Activated CD8-positive, alpha-beta memory T cell treated with anti-CD3 and anti-CD28 coated beads, Interleukin-2, amount 50 U/mL, for 48 hours (primary cell): ENCODE measurements around the gene PLXNA2.

Experiments used
- DNase-seq: peaks from one replicate; pipeline ENCODE4 v3.0.0-alpha.2; 2020

The PLXNA2 gene

GRCh38 chr1:207987164-207987563 is 257.0 kb downstream of the PLXNA2 start:
- no peak for DNase-seq

DNA sequence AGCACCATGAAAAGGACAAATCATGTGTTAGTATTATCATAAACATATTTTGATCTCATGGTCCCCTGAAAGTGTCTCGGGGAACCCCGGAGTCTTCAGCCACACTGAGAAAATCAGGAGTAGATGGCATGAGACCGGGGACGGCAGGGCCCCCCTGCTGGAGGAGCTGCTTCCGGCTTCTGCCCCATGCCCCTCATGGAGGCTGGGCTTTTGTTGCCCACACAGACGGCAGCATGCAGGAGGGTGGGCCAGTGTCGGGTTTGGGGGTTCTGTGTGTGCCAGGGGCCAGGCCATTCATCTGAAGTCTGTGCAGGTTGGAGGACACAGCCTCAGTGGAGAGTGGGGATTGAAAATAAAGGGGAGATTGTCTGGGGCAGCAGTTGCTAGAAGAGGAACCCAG is 258.2 kb downstream of the PLXNA2 start:
- DNase-seq, result no peak

GRCh38 chr1:207984831-207985572 is 259.2 kb downstream of the PLXNA2 start:
- DNase-seq, result no peak

DNA sequence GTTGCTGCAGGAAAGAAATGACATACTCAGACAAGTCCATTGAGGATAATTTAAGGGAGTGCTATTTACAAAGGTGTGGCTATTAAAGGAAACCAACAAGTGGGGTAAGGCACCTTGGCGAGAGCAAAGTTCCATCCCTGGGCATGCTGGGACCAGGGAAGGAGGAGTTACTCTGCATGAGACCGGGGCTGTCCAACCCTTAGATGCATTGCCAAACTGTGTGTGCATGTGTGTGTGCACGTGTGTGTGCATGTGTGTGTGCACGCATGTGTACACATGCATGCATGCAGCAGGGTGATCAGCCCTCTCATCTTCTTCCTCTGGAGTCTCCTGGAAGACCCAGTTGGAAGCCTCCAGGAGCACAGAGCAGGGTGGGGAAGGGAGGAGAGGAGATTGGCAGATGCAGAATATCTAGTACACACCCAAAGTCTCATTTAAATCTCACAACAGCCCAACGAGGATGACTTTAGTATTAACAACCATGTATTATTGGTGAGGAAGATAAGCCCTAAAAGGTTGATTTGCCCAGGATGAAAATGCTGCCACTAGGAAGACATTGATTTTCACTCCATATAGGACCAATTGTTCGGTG is 261.0 kb downstream of the PLXNA2 start:
- DNase-seq, result no peak

DNA sequence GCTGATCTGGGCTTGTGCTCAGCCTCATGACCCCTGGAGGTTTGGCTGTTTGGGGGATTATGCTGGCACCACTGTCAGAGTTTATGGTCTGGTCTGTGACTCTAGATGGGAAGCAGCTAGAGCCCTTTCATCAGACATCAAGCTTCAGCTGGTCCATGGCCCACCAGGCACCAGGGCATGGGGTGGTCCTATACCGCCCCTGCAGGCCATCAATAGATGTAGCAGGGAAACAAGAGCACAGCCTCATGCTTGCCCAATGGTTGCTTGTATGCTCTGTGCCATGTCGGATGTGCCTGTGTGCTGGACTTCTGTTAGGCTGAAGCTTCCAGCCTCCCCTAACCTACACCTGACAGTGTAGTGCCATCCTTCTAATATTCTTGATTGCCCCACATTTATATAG is 262.2 kb downstream of the PLXNA2 start:
- DNase-seq, result no peak

DNA sequence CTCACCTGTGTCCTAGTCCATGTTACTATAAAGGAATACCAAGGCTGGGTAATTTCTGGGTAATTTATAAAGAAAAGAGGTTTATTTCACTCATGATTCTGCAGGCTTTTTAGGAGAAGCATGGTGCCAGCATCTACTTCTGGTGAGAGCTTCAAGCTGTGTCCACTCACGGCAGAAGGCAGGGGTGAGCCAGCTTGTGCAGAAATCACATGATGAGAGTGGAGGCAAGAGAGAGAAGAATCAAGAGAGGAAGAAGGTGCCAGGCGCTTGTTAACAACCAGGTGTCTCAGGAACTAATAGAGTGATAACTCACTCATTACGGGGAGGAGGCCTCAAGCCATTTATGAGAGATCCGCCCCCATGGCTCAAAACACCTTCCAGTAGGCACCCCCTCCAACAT is 265.7 kb downstream of the PLXNA2 start:
- no peak for DNase-seq

GRCh38 chr1:207977876-207978275 is 266.3 kb downstream of the PLXNA2 start:
- no peak for DNase-seq

DNA sequence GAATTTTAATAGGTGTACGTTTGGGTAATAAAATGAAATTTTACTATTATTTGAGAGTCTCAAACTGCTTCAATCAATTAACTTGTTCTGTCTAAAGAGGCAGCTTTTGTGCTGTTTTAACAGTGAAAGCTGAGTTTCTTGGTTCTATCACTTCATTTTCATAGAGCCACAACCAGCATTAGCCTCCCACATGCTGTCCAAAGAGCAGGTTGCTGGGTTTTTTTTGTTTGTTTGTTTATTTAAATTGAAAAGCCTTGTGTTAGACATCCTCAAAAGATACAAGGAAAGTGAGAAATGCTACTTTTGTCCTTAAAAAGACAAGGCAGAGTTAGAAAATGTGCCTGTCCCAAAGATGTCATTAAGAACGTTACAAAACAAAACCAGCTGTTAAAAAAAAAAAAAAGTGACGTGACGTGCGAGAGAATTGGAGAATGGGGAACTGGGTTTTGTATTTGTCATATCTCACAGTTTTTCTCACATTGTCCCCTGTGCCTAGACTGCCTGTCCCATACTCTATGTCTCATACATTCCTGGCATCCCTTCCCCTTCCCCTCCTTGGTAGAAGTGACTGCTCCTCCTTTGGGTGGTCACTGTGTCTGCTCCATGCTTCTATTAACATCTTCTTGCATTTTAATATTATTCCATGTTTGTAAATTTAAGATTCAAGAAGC is 270.2 kb downstream of the PLXNA2 start:
- no peak for DNase-seq

- DNase-seq, result no peak
These were observed 271.8 kb downstream of the PLXNA2 start for GRCh38 chr1:207972337-207972736.
